GM18502 (cell line): ENCODE data around the gene SLAMF7.
A peak's percentile ranks its signal among the peaks of the same experiment; 100 is the strongest.
"Not testable (repeated sequence)": the region's sequence is repeated elsewhere in the genome, so short reads cannot be mapped to it uniquely, and the experiment has no call there.

Experiments
- ATAC-seq: cut with Tn5 transposase; IDR thresholded peaks from one replicate; pipeline ENCODE4 v1.9.1; 2021; ENCODE audit warnings: mild to moderate bottlenecking; ENCODE audit not compliant: unreplicated experiment, poor library complexity

The SLAMF7 gene

DNA sequence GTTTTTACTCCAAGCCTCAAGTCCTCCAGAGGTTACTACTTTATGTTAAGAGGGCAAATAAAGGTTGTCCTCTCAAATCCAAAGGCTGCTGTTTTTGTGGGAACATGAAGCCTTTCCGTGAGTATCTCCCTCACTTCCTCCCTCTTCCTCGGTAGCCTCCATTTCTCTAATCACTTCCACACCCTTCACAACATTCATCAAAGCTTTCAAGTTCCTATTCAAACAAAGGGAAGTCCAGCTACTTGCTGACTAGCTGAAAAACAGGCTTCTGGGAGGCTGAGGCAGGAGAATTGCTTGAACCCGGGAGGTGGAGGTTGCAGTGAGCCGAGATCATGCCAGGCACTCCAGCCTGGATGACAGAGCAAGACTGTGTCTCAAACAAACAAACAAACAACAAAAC is 20.8 kb upstream of the SLAMF7 start:
- ATAC-seq = no peak

DNA sequence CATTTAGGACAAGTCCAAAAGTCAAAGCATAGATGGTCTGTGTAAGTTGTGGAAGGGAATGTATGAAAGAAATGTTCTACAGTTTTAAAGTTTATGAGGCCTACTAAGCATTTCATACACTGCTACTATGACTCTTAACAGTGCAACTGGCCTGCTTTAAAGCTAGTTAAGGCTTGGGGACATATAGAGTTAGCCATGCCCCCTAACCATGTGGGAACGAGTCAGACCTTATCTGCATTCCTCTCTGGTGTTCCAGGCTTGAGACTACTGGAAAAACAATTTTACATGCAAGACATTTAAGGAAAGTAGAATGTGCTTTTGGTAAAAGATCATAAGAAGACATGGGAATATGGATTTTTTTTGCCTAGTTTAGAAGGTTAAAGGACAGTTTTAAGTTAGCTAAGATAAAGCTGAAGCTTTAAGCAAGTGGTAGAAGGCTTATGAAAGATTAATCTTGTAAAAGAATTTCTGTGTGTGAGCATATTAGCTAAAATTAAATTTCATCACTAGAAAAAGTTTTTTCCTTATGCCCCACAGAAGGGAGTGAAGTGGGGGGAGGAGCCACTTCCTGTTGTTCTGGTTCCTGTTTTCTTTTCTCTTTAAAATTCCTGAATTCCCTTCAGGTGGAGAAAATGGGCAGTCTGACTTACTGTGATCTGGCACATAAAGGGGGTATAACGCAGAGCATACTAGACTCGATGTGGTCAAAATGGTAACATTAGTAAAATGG is 18.5 kb upstream of the SLAMF7 start:
- no peak for ATAC-seq

DNA sequence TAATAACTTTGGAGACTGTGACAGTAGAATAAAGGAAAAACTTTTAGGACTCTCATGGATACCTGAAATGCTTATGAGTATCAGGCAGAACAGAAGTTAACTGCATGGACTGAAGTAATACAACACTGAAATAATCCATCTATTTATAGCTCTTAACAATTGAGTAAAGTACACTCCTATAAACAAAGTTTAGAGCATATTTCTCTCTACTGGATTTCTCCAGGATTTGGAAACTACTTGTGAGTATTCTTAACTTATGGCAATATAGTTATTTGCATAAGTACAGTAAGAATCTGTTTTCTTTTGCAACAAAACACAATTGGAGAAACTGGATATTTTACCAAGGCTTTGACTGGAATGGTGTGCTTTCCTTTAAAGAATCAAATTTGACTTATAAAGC is 17.6 kb upstream of the SLAMF7 start:
- ATAC-seq = no peak

DNA sequence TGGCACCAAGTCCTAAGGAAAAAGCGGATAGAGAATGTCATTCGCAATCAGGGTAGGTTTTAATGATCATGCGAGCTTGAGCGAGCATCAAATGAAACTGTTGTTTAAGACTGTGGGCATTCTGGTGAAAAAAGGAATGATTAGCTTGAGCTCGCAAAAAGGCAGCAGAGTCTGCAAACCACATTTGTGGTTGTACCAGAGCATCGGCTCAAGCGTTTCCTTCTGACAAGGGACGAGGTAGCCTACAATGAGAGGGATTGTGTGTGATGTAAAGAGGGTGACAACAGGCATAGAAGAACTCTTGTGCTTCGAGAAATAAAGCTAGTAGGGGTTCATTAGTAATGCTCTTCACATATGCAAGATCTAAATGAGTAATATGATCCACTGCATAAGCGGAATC is 16.3 kb upstream of the SLAMF7 start:
- no peak for ATAC-seq

DNA sequence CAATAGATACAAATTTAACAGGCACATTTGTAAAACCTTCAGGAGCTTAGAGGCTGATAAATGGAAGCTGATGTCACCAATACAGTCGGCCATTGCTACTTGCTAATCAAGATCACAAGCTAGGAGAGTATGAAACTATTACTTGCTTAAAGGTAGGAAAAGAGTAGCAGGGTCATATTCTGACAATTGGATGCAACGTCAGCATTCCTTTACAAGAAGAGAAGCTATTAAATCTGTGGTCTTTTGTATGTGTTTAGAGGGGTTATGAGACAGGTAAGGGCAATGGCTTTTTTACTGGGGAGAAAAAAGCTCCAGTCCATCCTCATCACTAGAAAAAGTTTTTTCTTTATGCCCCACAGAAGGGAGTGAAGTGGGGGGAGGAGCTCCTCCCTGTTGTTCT is 15.7 kb upstream of the SLAMF7 start:
- no peak for ATAC-seq

DNA sequence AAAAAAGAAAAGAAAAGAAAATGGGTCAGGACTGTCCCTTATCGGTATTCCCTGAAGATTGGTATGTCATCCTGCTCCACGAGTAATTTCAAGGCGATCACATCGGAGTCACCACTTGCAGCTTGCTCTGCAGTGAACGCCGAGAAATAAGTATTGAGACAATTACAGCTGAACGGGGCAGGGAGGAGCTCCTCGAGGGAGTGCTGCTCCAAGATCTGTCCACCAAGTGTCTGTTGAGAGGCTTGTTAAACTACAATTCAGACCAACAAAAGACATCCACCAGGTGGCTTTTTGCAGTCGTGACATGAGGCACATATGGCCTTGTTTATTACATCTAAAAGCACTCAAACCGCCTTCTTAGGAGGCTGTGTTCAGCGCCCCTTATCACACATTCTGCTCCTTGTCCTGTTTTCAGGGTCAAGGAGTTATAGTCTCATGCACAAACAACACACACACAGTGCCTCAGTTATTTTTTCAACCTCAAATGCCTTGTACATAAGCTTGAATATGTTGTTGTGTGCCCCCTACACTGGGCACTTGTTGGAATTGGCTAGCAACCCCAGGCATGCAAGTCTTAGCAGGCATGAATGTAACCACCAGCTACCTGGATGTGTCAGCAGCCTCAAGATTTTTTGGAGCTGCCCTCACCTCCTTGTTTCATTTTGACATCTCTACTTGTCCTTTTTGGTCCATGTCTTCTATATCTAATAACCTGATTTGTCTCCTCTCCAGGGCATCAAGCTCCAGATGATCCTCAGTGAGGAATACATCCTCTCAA is 14.4 kb upstream of the SLAMF7 start:
- no peak for ATAC-seq

DNA sequence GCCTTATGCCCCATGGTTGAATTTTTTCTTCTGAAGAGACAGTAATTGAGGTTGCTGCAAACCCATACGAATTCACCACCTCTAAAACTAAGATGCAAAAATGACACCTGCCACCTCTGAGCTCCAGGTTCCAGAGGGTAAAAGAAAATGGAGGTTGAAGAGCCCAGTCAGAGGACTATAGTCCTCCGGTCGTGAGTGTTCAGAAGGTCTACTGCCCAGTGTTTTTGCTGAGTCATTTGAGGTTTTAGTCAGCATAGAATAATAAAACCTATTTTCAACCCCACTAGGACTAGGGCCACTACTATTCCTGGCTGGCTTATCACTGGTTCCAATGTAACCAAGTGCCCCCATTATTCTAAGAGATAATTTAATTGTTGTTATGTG is 12.9 kb upstream of the SLAMF7 start:
- peak; percentile 32 for ATAC-seq

DNA sequence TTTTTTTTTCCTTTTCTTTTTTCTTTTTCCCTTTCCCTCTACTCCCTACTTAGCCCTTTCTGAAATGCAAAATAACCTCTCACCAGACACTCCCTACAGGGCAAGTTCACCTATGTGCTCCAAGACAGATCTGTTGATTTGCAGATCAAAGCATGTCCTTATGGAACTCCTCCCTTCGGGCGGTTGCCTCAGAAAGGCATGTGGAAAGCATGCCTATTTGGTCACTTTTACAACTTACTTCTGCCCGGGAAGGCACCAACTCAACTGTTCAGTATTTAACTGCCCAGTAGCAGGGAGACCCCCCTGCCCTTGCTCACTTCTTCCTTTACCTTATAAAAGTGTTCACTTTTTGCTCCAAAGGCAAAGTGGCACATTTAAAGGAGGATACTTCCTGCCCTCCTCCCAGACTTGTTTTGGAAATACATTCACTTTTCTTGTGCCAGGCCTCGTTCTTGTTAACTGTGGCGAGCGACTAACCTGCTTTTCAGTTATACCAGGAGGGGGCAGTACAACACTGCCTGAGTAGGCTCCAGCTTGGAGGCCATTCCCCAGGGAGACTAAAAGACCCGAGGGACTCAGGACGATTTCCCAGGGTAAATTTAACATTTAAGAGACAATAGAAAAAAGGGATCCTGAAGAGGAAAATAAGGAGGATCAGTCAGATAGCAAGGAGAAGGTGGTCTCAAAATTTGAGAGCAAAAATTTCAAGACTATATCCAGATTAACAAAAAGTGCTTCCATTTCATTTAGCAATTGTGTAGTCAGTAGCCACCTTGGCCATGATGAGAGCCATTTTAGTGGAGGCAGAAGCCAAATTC is 12.3 kb upstream of the SLAMF7 start:
- ATAC-seq = peak; percentile 63

DNA sequence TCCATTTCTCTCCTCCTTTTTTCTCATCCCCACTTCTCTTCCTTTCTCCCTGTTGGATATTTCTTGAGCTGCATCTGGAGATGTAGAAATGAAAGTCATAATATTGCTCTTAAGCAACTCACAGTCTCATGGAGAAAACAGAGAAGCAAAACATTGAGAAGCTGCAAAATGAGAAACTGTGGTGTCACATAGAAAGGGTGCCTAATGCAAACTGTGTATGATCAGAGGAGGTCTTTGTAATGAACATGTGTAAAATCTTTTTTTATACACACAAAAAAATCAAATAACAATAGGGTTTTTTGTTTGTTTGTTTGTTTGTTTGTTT is 11.8 kb upstream of the SLAMF7 start:
- no peak for ATAC-seq

DNA sequence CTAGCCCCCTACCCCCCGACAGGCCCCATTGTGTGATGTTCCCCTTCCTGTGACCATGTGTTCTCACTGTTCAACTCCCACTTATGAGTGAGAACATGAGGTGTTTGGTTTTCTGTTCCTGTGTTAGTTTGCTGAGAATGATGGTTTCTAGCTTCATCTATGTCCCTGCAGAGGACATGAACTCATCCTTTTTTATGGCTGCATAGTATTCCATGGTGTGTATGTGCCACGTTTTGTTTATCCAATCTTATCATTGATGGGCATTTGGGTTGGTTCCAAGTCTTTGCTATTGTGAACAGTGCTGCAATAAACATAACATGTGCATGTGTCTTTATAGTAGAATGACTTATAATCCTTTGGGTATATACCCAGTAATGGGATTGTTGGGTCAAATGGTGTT is 7.5 kb upstream of the SLAMF7 start:
- not testable (repeated sequence) for ATAC-seq

DNA sequence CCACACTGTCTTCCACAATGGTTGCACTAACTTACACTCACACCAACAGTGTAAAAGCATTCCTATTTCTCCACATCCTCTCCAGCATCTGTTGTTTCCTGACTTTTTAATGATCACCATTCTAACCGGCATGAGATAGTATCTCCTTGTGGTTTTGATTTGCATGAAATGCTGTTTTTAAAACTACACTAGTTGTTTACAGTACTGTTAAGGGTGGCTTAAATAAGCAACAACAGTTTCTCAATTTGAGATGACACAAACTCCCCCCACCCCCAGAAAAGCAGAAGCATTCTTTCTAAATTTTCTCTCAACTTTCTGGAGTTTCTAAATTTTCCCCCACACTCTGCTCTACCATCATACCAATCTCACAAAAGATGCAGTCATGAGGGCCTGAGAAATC is 7.1 kb upstream of the SLAMF7 start:
- peak; percentile 67 for ATAC-seq

DNA sequence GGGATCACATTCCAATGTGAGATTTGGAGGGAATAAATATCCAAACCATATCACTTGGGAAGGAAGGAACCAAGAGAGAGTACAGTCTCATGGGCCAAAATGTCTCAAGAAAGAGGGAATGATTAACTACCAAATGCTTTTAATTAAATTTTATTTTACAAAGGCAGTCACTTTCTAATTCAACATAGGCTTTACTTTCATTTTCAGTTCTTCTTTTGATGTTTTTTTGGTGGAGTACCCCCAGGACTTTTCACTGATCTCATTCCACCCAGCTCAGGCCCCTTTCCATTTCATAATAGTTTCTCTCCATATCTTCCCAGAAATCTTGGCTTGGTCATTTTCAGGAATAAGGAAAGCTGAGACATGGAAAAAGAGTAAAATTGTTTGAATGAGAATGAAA is 5.1 kb upstream of the SLAMF7 start:
- no peak for ATAC-seq

DNA sequence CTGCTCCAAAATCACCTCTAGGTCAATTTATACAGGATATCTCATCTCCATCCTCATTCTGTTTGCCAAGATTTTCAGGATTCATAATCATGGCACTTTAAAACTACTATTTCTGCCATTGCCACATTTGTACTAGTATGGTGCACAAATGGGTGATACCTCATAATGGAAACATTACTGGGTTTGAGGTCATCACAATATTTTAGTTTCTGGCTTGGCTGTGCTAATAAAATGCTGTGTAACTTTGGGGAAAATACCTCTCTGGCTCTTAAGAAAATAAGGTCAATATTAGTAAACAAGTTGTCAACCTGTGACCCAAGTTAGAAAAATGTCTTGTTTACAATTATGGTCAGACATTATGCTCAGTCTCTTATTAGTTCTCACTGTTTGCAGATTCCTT is 4.7 kb upstream of the SLAMF7 start:
- no peak for ATAC-seq

DNA sequence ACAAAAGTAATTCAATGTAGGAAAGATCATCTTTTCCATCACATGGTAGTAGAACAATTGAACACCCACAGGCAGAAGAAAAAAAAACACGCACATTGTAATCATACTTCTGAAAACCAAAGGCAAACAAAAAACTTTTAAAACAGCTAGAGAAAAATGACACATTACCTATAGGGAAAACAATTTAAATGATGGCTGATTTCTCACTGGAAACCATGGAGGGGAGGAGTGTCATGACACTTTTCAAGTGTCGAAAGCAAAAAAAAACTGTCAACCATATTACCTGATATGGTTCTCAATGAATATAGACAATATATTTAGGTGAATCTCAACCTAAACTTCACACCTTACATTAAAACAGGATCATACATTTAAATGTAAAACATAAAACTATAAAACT is 776 bp upstream of the SLAMF7 start:
- no peak for ATAC-seq

DNA sequence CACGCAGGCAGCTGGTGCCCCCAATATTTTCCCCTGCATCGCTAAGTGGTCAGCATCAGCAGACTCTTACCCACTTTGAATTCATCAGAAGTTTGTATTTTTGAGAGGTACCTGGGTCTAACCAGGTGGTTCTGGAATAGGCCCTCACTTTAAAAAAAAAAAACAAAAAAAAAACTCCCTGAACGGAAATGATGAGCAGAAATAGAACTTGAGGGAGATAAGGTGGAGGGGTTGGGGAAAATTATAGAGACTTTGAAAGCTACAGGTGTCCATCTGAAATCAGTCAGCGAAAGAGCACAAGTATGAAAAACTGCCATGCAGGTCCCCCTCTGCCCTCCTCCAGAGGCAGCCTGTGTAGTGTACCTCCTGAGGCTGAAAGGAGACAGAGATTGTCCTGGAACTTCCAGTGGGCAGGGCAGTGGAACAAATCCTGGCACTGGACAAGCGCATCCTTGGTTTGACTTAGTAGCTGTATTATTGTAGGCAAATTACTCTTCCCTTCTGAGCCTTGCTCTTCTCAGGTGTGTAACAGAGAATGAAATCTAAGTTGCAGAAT is 1.2 kb downstream of the SLAMF7 start:
- no peak for ATAC-seq

DNA sequence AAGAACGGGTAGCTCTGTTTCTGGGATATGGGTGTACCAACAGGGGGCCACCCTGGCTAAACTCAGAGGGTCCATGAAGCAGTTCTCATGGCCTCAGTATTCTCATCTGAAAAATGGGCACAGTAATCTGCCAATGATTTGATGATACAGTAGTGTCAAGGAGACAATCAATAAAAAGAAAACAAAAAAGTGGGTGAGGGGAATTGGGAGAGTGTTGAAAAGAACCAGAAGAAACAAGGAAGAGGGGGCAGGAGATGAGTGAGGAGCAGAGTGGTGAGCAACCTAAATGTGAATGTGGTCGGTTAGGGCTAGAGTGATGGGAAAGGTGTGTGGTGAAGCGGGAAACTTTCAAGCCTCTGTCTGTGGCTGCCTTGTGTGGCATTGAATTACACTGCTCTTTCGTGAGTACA is 2.0 kb downstream of the SLAMF7 start:
- ATAC-seq = no peak

DNA sequence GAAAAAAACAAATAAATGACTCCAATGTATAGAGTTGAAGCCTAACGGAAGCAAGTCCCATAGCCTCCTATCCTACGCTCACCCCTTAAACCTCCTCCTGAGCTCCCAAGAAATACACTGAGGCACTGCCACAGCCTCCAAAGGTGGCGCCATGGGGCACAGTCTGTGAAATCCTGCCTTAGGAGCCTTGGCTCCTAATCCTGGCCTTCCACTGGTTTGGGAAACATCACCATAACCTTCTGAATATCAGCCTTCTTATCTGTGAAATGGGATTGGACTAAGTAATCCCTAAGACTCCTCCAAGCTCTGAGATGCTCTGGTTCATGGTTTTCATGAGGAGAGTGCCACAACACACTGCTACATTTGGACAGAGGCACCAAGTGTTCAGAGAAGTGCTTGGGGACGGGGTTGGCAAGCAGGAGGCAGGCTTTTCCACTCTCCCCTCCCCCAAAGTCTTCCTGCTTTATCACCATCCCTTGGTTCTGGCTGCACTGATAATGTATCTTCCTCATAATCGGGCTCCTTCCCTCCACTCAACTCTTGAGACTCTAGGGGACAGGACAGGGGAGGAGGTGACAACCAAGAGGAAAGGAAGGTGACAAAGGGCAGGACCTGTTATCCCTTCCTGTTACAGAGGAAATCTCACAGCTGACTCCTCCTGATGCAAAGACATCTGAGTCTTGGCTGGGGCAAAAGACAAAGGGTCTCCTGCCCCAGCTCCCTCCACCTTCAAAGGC is 2.7 kb downstream of the SLAMF7 start:
- ATAC-seq = no peak

DNA sequence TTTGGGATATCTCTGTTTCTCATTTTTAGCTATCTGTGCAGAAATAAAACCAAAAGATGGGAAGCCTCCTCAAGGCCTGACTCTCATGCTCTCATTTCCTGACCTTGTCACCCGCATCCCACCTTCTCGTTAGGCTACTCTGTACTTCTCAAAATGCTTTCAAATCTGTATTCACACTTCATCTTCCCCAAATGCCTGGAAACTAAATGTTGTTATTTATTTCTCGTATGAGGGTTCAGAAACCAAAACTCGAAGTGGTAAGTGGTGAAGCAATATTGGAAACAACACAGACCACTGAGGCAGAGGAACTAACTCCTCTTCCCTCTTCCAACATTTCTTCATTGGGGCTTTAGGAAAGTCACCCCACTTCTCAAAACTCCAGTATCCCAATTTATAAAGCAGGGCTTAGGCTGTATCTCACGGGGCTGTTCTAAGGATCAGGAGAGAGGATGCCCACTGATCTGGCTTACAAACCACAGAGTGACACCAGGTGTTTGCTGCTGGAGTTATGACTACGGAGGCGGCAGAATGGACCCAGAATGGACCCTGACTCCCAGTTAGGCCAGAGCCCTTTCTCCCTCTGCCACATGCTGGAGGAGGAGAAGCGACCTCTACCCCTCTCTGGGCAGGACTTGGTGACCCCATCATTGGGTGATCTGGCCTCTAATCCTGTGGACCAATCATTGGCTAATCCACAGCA is 3.5 kb downstream of the SLAMF7 start:
- ATAC-seq = no peak

DNA sequence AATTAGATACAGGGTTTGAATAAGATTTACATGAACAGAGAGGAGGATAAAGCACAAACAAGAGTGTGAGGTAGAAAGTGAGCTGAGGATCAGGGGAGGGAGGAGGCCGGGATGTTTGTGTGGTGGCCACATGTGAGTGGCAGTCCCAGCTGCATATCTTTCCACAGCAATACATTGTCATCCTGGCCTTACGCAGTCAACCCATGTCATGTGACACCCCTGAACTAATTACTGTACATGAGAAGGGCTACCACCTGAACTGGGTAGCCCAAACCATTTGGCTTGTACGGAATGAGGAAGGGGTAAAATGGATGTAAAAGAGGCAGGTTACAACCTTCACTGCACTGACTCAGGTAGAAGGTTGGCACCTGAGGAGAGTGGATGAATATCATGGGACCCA is 4.2 kb downstream of the SLAMF7 start:
- no peak for ATAC-seq
